Neural progenitor cell (in vitro differentiated cells): Measurements from ENCODE around the gene HOATZ.

Source experiments
- CTCF ChIP-seq: fragments of 200-600 bp; sonication (generic); IDR thresholded peaks from 2 replicates; pipeline ENCODE4 v1.5.1; 2017; ENCODE audit warnings: antibody characterized with exemption, mild to moderate bottlenecking
- EZH2 ChIP-seq: fragments of 200-600 bp; sonication (generic); IDR thresholded peaks from 2 replicates; pipeline ENCODE4 v1.6.1; 2017; ENCODE audit warnings: antibody characterized with exemption, mild to moderate bottlenecking, moderate library complexity
- EZH2phosphoT487 ChIP-seq: fragments of 200-600 bp; sonication (generic); IDR thresholded peaks from 2 replicates; pipeline ENCODE4 v1.6.1; 2017; ENCODE audit warnings: antibody characterized with exemption

GRCh38 chr11:111527279-111527678, 12.7 kb downstream of the HOATZ start:
- TF ChIP-seq CTCF (no peak), EZH2 (no peak), EZH2phosphoT487 (no peak)
